ENCODE results near the gene KRT28. TPM values are rescaled to one million over a fixed set of nuclear protein-coding genes. Genes with fewer than 3 reads are reported as not detected.

KRT28 gene
- total and polyA plus RNA-seq, 2 of the 13 experiments (the other 11 are each of a cell fraction or from before 2014, with no cell fraction given), result not detected

DNA sequence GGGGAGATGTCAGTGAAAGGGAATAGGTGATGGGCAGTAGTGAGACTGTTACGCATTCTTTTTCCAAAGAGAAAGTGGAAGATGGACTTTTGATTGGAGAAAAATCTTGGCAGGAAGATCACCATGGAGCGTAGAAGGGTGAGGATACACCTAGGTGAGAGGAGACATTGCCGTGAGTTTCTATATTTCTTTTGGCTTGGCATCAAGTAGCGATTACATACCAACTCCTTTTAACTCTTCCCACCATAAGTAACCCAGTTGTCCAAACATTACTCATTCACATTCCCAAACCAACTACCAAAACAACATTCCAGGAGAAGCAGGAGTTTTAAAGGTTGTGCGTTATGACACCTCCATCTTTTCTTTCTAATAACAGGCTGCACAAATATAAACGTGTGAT lies 10.7 kb upstream of the KRT28 start:
- no peaks in the 10 kb centered on the region for H3K9me3 ChIP-seq (ENCODE audit: low read length)
- no peak overlapping the region for H3K9ac ChIP-seq (ENCODE audit: insufficient read depth, low read depth, low read length)
- in situ Hi-C loops (cut with HindIII; ENCODE audit: extremely low pct_ligation_motif_present, low pct_unique_long_range_greater_than_20kb) (no loop called here), intact Hi-C loops (cut with micrococcal nuclease; ENCODE audit: unreplicated experiment) (no loop called here)
- FAIRE-seq (no peak), DNase-seq (ENCODE audit: low spot score) (peak; percentile 43), ATAC-seq (no peak)
- ChIA-PET CTCF (ENCODE audit: low intra/inter-chr PET ratio, low total read pairs) (no interaction called here), POLR2A (no interaction called here)
- BruUV-seq (replicated peaks), result no TSS peak
- no peak overlapping the region for H3K4me3 ChIP-seq (replicated peaks in 1 of 3; ENCODE audit: insufficient read depth in 1 of 3, low read depth in 2 of 3, low read length in 3 of 3)
- H2AFZ ChIP-seq (ENCODE audit: low read length), result no peak overlapping the region
- no peaks in the 10 kb centered on the region for H3K36me3 ChIP-seq (replicated peaks in 1 of 2; ENCODE audit: control insufficient read depth in 1 of 2, insufficient read depth in 2 of 2, low read length in 2 of 2)
- H4K20me1 ChIP-seq (ENCODE audit: insufficient read depth, low read length), result no peaks in the 10 kb centered on the region
- TF ChIP-seq ZNF672 (CRISPR knock-in tag; IDR thresholded peaks at IDR 0.05), result no peak
- TF ChIP-seq TCF7L2 (IDR thresholded peaks at IDR 0.05; ENCODE audit: low read depth, low read length), result no peak
- TF ChIP-seq MZF1 (CRISPR knock-in tag; IDR thresholded peaks at IDR 0.05; ENCODE audit: borderline replicate concordance), result no peak
- TF ChIP-seq ZMYM4 (CRISPR knock-in tag; IDR thresholded peaks at IDR 0.05), result no peak
- no peak for TF ChIP-seq CENPX (CRISPR knock-in tag; IDR thresholded peaks at IDR 0.05)
- no peak for TF ChIP-seq ARNT (IDR thresholded peaks at IDR 0.05)
- no peak for TF ChIP-seq ZFAT (CRISPR knock-in tag; conservative IDR thresholded peaks at IDR 0.05)
- TF ChIP-seq NBN (conservative IDR thresholded peaks at IDR 0.05), result no peak
- no peak for TF ChIP-seq PHF8 (CRISPR knock-in tag; IDR thresholded peaks at IDR 0.05)
- no peak for TF ChIP-seq ZEB1 (IDR thresholded peaks at IDR 0.05; ENCODE audit: insufficient replicate concordance, low read depth)
- no peak for TF ChIP-seq MAFK (conservative IDR thresholded peaks at IDR 0.05 in 1 of 2, IDR thresholded peaks at IDR 0.05 in 1 of 2; ENCODE audit: low read length in 2 of 2)
- TF ChIP-seq SIX4 (CRISPR knock-in tag; IDR thresholded peaks at IDR 0.05), result no peak
- no peaks in the 10 kb centered on the region for H3K79me2 ChIP-seq (ENCODE audit: insufficient read depth, low read length)
- WGBS (ENCODE audit: low lambda C conversion rate), result 21% methylated on average over 6 of the region's 6 CpGs
- H3K4me2 ChIP-seq (ENCODE audit: low read depth, low read length), result no peak overlapping the region
- peaks cover 0 to 8% of the 10 kb centered on the region in 2 experiments; a peak in 3 of 5 replicates for H3K27me3 ChIP-seq (ENCODE audit: control insufficient read depth in 1 of 2, insufficient read depth in 2 of 2, low read length in 2 of 2)
- H3K4me1 ChIP-seq (ENCODE audit: insufficient read depth, low read length), result no peaks in the 10 kb centered on the region; the same call in 1 of the 2 replicates
- H3K27ac ChIP-seq (ENCODE audit: extremely low read length, insufficient read depth, low read length), result no peak overlapping the region
